ENCODE measurements around the gene ANXA2R. TPM values are rescaled to one million over a fixed set of nuclear protein-coding genes. Genes with fewer than 3 reads are reported as not detected.

Gene ANXA2R
- total RNA-seq, 1 donor: 9.4 TPM

GRCh38 chr5:43006424-43007202 is 33.5 kb downstream of the ANXA2R start:
- DNase-seq (ENCODE audit: low read depth in 2 of 3, low spot score in 2 of 3): no peak

DNA sequence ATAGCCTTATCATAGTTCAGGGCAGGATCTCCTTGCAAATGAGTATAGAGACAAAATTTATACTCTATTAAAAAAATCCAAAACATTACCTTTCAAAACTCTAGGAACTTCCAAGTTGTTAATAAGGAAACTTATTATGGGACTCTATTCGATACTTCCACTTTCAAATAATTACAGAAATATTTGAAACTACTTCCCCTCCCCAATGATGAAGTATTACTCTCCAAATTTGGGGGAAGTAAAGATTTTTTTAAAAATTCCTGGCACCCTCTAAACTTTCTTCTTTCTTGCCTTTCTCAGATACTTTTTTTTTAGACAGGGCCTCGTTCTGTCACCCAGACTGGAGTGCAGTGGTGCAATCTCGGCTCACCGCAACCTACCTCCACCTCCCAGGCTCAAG is 35.1 kb downstream of the ANXA2R start:
- no peak for DNase-seq (ENCODE audit: low read depth in 2 of 3, low spot score in 2 of 3)

GRCh38 chr5:43001748-43002147 is 38.4 kb downstream of the ANXA2R start:
- no peak for DNase-seq (ENCODE audit: low read depth in 2 of 3, low spot score in 2 of 3)

DNA sequence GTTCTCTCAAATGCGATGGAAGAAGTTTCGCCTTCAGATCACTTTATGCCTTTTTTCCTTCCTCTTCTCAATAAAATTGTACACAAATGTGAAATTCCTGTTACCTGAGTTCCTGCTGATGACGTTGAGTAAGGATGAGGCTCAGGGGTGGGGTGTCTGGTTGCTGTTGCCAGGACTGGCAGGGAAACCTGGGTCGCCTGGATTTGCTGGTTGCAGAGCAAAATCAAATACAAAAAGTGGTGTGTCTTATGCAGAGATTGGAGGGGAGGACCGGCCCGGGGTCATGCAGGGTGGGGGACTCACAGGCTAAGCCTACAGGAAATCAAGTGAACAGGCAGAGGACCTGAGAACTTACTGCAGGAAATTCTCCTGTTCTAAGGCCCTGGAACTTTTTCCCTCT is 39.2 kb downstream of the ANXA2R start:
- no peak for DNase-seq (ENCODE audit: low read depth in 2 of 3, low spot score in 2 of 3)

GRCh38 chr5:43000111-43000840 is 39.8 kb downstream of the ANXA2R start:
- no peak for DNase-seq (ENCODE audit: low read depth in 2 of 3, low spot score in 2 of 3)

DNA sequence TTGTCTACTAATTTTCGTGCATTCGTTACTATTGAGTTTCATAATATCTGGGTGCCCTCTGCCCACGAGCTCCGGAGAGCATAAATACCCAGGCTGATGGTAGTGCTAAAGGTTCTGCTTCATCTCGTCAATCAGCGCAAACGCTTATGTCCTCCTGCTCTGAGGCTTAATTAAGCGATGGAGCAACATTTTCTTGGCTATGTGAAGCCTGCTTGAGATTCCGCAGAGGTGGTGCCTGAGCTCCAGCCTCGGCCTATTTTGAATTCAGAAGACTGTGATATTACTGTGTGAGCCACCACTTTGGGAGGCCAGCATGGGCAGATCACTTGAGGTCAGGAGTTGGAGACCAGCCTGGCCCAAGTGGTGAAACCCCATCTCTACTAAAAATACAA is 44.8 kb downstream of the ANXA2R start:
- no peak for DNase-seq (ENCODE audit: low read depth in 2 of 3, low spot score in 2 of 3)

GRCh38 chr5:42994555-42995359 is 45.4 kb downstream of the ANXA2R start:
- peak; percentile 67 to 94 (median 90) for DNase-seq (ENCODE audit: low read depth in 2 of 3, low spot score in 2 of 3)

DNA sequence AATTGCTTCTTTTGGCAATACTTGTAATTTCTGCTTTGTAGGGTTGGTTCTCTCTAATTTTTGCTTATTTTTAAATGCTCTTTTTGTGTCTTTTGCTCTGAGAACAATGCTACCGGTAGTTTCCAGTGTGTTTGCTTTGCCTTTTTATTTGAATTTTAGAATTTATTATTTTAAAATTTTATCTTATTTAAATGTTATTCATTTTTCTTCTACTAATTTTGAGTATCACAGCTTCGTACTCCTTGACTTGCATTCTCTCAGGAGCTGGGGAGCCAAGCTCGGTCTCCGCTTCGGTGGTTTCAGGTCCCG is 45.9 kb downstream of the ANXA2R start:
- DNase-seq (ENCODE audit: low read depth in 2 of 3, low spot score in 2 of 3): no peak

GRCh38 chr5:42993516-42994245 is 46.4 kb downstream of the ANXA2R start:
- peak; percentile 56 to 66 (median 58) for DNase-seq (ENCODE audit: low read depth in 2 of 3, low spot score in 2 of 3)

GRCh38 chr5:42992088-42992879 is 47.8 kb downstream of the ANXA2R start:
- DNase-seq (ENCODE audit: low read depth in 2 of 3, low spot score in 2 of 3): peak; percentile 53 to 93 (median 88)

DNA sequence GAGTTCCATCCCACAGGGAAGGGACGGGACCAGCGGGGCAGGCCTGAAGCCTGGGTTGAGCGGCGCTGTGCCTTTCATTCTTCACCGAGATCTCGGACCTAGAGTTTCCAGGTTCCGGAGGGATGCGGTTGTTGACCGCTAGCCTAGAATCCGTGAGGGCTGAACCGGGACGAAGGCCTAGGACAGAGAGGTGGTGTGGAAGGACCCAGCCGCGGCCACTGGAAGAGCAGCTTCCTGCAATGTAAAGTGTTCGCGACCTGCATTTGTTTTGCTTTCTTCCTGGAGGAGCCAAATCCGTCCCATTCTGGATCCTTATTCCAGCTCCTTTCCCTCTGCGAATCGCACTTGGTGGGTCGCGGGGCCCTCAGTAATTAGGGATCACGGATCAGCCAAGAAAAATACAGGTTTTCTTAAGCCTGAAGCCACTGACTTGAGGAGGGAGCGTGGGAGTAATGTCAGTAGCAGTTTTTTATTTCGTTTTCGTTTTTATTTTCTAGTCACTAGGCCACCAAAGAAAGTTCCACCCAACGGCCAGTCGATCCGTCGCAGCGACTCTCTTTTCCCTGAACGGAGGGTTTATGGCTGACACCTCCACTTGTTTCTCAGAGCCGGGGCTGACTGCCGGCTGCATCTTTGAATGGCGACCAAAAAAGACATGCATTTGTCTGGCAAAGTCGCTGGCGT is 48.6 kb downstream of the ANXA2R start:
- no peak for DNase-seq (ENCODE audit: low read depth in 2 of 3, low spot score in 2 of 3)

DNA sequence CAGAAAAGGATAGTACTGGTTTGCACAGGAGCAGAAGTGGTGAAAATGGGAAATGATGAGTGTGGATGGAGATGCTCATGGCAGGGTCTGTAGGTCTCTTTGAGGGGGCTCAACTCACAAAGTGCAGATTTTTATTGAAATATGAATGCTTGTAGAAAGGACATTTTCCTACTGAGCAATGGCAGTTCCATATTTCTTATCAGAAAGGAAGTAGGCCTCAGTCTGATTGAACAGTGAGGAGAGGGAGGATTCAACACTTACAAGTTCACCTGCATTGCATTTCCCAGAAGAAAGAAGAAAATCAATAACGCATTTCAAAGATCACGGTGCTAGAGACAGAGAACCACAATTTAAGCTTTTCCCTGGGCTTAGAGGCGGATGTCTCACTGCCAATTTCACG is 49.2 kb downstream of the ANXA2R start:
- no peak for DNase-seq (ENCODE audit: low read depth in 2 of 3, low spot score in 2 of 3)

Other genes with a start within 250 kb of the ANXA2R start
- gene SELENOP, start 228.4 kb downstream of the ANXA2R start, total RNA-seq: 33.9 TPM
- gene ZNF131, start 80.6 kb upstream of the ANXA2R start, total RNA-seq: 38.8 TPM
- gene NIM1K, start 151.9 kb upstream of the ANXA2R start, total RNA-seq: 0.27 TPM